Epithelial cell of esophagus (primary cell): Measurements from ENCODE around the gene TP53I3.
A peak's percentile ranks its signal among the peaks of the same experiment; 100 is the strongest.

ENCODE experiments used
- DNase-seq: peaks from one replicate; pipeline ENCODE4 v3.0.0; 2010; ENCODE audit warnings: low read depth
- H3K4me3 ChIP-seq: 2 replicates; pipeline ENCODE4 v1.5.1; 2011; ENCODE audit warnings: mild to moderate bottlenecking, low read length, control low read depth
- CTCF ChIP-seq: IDR thresholded peaks from 2 replicates; pipeline ENCODE4 v1.5.1; 2011; ENCODE audit warnings: low read depth, mild to moderate bottlenecking, low read length, control low read depth, inconsistent platforms; ENCODE audit not compliant: insufficient read depth; ENCODE audit errors: missing control alignments

Gene TP53I3

GRCh38 chr2:24080701-24081100 is 3.9 kb downstream of the TP53I3 start:
- H3K4me3 ChIP-seq, result no peak overlapping the region
- no peak for TF ChIP-seq CTCF
- no peak for DNase-seq

GRCh38 chr2:24077879-24078278 is 6.8 kb downstream of the TP53I3 start:
- DNase-seq, result no peak
- TF ChIP-seq CTCF, result no peak
- peak overlapping the region; percentile 69 for H3K4me3 ChIP-seq

GRCh38 chr2:24077535-24077877 is 7.1 kb downstream of the TP53I3 start:
- DNase-seq, result no peak
- peak overlapping the region; percentile 69 for H3K4me3 ChIP-seq
- TF ChIP-seq CTCF, result no peak

- peak overlapping the region; percentile 69 for H3K4me3 ChIP-seq
- DNase-seq, result peak; percentile 25
- no peak for TF ChIP-seq CTCF
These were observed 7.6 kb downstream of the TP53I3 start for GRCh38 chr2:24076849-24077534.

GRCh38 chr2:24075915-24076848 is 8.5 kb downstream of the TP53I3 start, which contains the start of gene SF3B6:
SF3B6 (minus strand) TSS chr2:24076326; CDS start chr2:24076229, 97 bp downstream.
- TF ChIP-seq CTCF, result no peak
- H3K4me3 ChIP-seq, result peak within 1 kb of the TSS; percentile 89
- DNase-seq, result peak; percentile 100

GRCh38 chr2:24075259-24075658 is 9.4 kb downstream of the TP53I3 start:
- peak; percentile 16 for DNase-seq
- no peak for TF ChIP-seq CTCF
- H3K4me3 ChIP-seq, result peak overlapping the region; percentile 89
